B cell (primary cell): ENCODE measurements around the gene CD93. TPM values are rescaled to one million over a fixed set of nuclear protein-coding genes. Genes with fewer than 3 reads are reported as not detected.

Source experiments
- ATAC-seq: fragments of 200-7000 bp; cut with Tn5 transposase; one replicate; pipeline ENCODE4 v1.10.0; 2021; ENCODE audit warnings: low read depth, mild to moderate bottlenecking, moderate number of reproducible peaks, moderate library complexity
- CTCF ChIA-PET: fragments of 350-600 bp; sonication (Branson Sonifier 250); formaldehyde crosslinking; loops from one replicate; lab custom pipeline; 2021; ENCODE audit warnings: antibody characterized with exemption, inconsistent platforms; lab: Charles Lee
- POLR2A ChIA-PET: fragments of 350-600 bp; sonication (Branson Sonifier 250); formaldehyde crosslinking; loops from one replicate; lab custom pipeline; 2021; ENCODE audit warnings: antibody characterized with exemption; lab: Charles Lee
- DNase-seq: peaks from one replicate; pipeline ENCODE4 v3.0.0; 2013
- H2AFZ ChIP-seq: 2 replicates; pipeline ENCODE4 v1.6.1; 2012; ENCODE audit warnings: mild to moderate bottlenecking, low read depth, low read length; ENCODE audit not compliant: insufficient read depth, poor library complexity, severe bottlenecking
- H3K27ac ChIP-seq, 2 donors: 1 replicate in 1 of 2; 2 replicates in 1 of 2; pipeline ENCODE4 v1.5.1; 2012 to 2013; ENCODE audit warnings: low read length in 2 of 2, mild to moderate bottlenecking in 2 of 2, moderate library complexity in 1 of 2
- H3K27me3 ChIP-seq, 4 experiments: fragments of 200-600 bp in 1 of 4; sonication (generic) in 1 of 4; replicated peaks in 1 of 4; 1 replicate in 2 of 4; 2 replicates in 2 of 4; pipeline versions ENCODE4 v1.6.1 to v1.7.0; 2013 to 2016; ENCODE audit warnings: low read length in 3 of 4, mild to moderate bottlenecking in 2 of 4, mixed read lengths in 1 of 4, moderate library complexity in 1 of 4; ENCODE audit not compliant: insufficient read depth in 4 of 4, control insufficient read depth in 3 of 4; ENCODE audit errors: control extremely low read depth in 1 of 4
- H3K36me3 ChIP-seq, 2 experiments: replicated peaks in 1 of 2; 1 replicate in 1 of 2; 2 replicates in 1 of 2; pipeline versions ENCODE4 v1.6.1 to v1.7.1; 2013; ENCODE audit warnings: low read length in 1 of 2; ENCODE audit not compliant: insufficient read depth in 2 of 2, control insufficient read depth in 1 of 2; ENCODE audit errors: control extremely low read depth in 1 of 2, extremely low read depth in 1 of 2
- H3K4me1 ChIP-seq, 2 donors: fragments of 200-600 bp in 1 of 2; sonication (generic) in 1 of 2; 1 replicate in 1 of 2; 2 replicates in 1 of 2; pipeline versions ENCODE4 v1.5.1 to v1.6.1; 2013 to 2017; ENCODE audit warnings: low read length in 2 of 2; ENCODE audit not compliant: control insufficient read depth in 2 of 2, insufficient read depth in 2 of 2
- H3K4me2 ChIP-seq: replicated peaks from 2 replicates; pipeline ENCODE3; 2012; ENCODE audit warnings: mild to moderate bottlenecking, low read depth, low read length; ENCODE audit not compliant: poor library complexity, severe bottlenecking
- H3K4me3 ChIP-seq, 5 experiments: fragments of 200-600 bp in 1 of 5; sonication (generic) in 1 of 5; 1 replicate in 3 of 5; 2 replicates in 2 of 5; pipeline versions ENCODE4 v1.5.1 to v1.7.0; 2011 to 2016; ENCODE audit warnings: low read length in 4 of 5, mild to moderate bottlenecking in 4 of 5, low read depth in 2 of 5, control low read depth in 1 of 5, moderate library complexity in 1 of 5; ENCODE audit not compliant: insufficient read depth in 1 of 5; ENCODE audit errors: control extremely low read depth in 1 of 5, extremely low read depth in 1 of 5
- H3K79me2 ChIP-seq: fragments of 200-600 bp; sonication (generic); one replicate; pipeline ENCODE4 v1.6.0; 2016; ENCODE audit warnings: low read length; ENCODE audit not compliant: control insufficient read depth, insufficient read depth
- H3K9ac ChIP-seq: fragments of 200-600 bp; sonication (generic); 2 replicates; pipeline ENCODE4 v1.6.1; 2017; ENCODE audit warnings: mild to moderate bottlenecking, low read length, moderate library complexity
- H3K9me3 ChIP-seq, 3 donors: one replicate each; pipeline versions ENCODE4 v1.6.1 to v1.7.1; 2013; ENCODE audit warnings: low read length in 2 of 3; ENCODE audit not compliant: control insufficient read depth in 2 of 3, insufficient read depth in 1 of 3; ENCODE audit errors: control extremely low read depth in 1 of 3
- H4K20me1 ChIP-seq: 2 replicates; pipeline ENCODE4 v1.6.0; 2012; ENCODE audit warnings: mild to moderate bottlenecking, low read length; ENCODE audit not compliant: insufficient read depth, control insufficient read depth, poor library complexity, severe bottlenecking
- H3K27ac Mint-ChIP-seq: one replicate; pipeline ENCODE4 v1.8.0; 2021; ENCODE audit warnings: mixed read lengths
- H3K27me3 Mint-ChIP-seq: one replicate; pipeline ENCODE4 v1.8.0; 2021; ENCODE audit warnings: mixed read lengths
- H3K4me1 Mint-ChIP-seq: one replicate; pipeline ENCODE4 v1.8.0; 2021; ENCODE audit warnings: mixed read lengths
- H3K4me3 Mint-ChIP-seq: one replicate; pipeline ENCODE4 v1.8.0; 2021; ENCODE audit warnings: mixed read lengths
- H3K9me3 Mint-ChIP-seq: one replicate; pipeline ENCODE4 v1.8.0; 2022; ENCODE audit warnings: mixed read lengths; ENCODE audit not compliant: insufficient read depth
- CTCF ChIP-seq: fragments of 200-600 bp; IDR thresholded peaks from one replicate; pipeline ENCODE4 v1.8.0; 2022; ENCODE audit warnings: antibody characterized with exemption, mild to moderate bottlenecking
- EZH2 ChIP-seq: IDR thresholded peaks from 2 replicates; pipeline ENCODE4 v1.6.1; 2012; ENCODE audit warnings: borderline replicate concordance, low read depth, mild to moderate bottlenecking, moderate library complexity, low read length; ENCODE audit not compliant: insufficient read depth, poor library complexity, severe bottlenecking
- WGBS: methylation state at CpG from one replicate; pipeline ENCODE4 v1.1.5; 2013; ENCODE audit warnings: missing lambda C conversion rate; ENCODE audit not compliant: insufficient coverage; 5-methylcytosine and 5-hydroxymethylcytosine counted together
- intact Hi-C: fragments of 100-400 bp; cut with micrococcal nuclease; formaldehyde crosslinking; loops from one replicate; pipeline ENCODE4 v1.10.0; 2022
- polyA plus RNA-seq: library from polyadenylated mRNA; depleted of rRNA; stranded (reverse); fragments of >200 nt; gene quantifications from 2 replicates; pipeline ENCODE4 v1.2.3, GENCODE V29; 2012
- total RNA-seq, 2 donors: library from RNA; stranded (reverse); fragments of 120-200 nt in 1 of 2; gene quantifications; 1 replicate in 1 of 2; 2 replicates in 1 of 2; pipeline versions ENCODE4 v1.2.3 to v1.2.4, GENCODE V29; 2013 to 2022

Gene CD93
- total and polyA plus RNA-seq, 2 donors (not counting 1 experiment from before 2014, with no cell fraction given), result 0.12 to 0.51 TPM

GRCh38 chr20:23063168-23063567, 23.0 kb downstream of the CD93 start:
- no peaks in the 10 kb centered on the region for H4K20me1 ChIP-seq
- H3K27me3 ChIP-seq, result no peaks in the 10 kb centered on the region
- Mint-ChIP-seq H3K9me3 (no peaks in the 10 kb centered on the region), H3K27ac (no peak overlapping the region), H3K27me3 (peaks cover 7% of the 10 kb centered on the region), H3K4me3 (no peak overlapping the region), H3K4me1 (no peaks in the 10 kb centered on the region)
- no peaks in the 10 kb centered on the region for H3K36me3 ChIP-seq
- no peak for DNase-seq
- POLR2A ChIA-PET, result no interaction called here
- no peak overlapping the region for H2AFZ ChIP-seq
- CTCF ChIA-PET, result no interaction called here
- WGBS, result 100% methylated on average over 1 of the region's 3 CpGs
- no peak for ATAC-seq
- no peak overlapping the region for H3K4me2 ChIP-seq
- H3K9me3 ChIP-seq, result no peaks in the 10 kb centered on the region
- no peaks in the 10 kb centered on the region for H3K79me2 ChIP-seq
- no peak overlapping the region for H3K4me3 ChIP-seq
- no peak overlapping the region for H3K9ac ChIP-seq
- no peak overlapping the region for H3K27ac ChIP-seq
- TF ChIP-seq EZH2, result no peak
- TF ChIP-seq CTCF, result no peak
- no peaks in the 10 kb centered on the region for H3K4me1 ChIP-seq
- intact Hi-C loops, result no loop called here

- TF ChIP-seq EZH2 (no peak), CTCF (no peak)
- ATAC-seq (no peak), DNase-seq (no peak)
- Mint-ChIP-seq H3K4me1 (no peaks in the 10 kb centered on the region), H3K27ac (no peak overlapping the region), H3K9me3 (no peaks in the 10 kb centered on the region), H3K4me3 (no peak overlapping the region), H3K27me3 (peaks cover 9% of the 10 kb centered on the region)
- Histone ChIP-seq H3K4me3 (no peak overlapping the region), H3K27ac (no peak overlapping the region), H3K4me2 (no peak overlapping the region), H3K27me3 (no peaks in the 10 kb centered on the region), H3K79me2 (no peaks in the 10 kb centered on the region), H3K9me3 (no peaks in the 10 kb centered on the region), H3K36me3 (no peaks in the 10 kb centered on the region), H3K4me1 (no peaks in the 10 kb centered on the region), H4K20me1 (no peaks in the 10 kb centered on the region), H2AFZ (no peak overlapping the region), H3K9ac (no peak overlapping the region)
- POLR2A ChIA-PET, result no interaction called here
- intact Hi-C loops, result no loop called here
- CTCF ChIA-PET, result no interaction called here
Measured at GRCh38 chr20:23062632-23063031, 23.5 kb downstream of the CD93 start.
